Measurements from ENCODE around the gene PHF19.

The PHF19 gene

DNA sequence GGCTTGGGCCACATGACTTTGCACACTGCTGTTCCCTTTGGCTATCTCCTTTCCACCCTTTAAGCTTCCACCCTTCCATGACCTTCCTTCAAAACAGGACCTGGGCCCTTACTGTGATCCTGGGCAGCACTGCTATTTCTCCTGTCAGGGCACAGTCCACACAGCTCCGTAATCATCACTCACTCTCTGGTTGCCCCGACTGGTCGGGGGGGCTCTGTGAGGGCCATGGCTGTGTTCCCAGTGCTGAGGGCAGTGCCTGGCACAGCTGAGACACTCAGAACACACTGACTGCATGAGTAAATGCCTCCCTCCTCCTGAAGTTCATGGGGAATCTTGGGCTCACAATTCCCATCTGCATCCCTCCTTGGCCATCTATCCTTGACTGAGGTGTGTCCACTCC is 37.4 kb upstream of the PHF19 start:
- in situ Hi-C loops (cut with HindIII; ENCODE audit: low sequenced_read_pairs): no loop called here

DNA sequence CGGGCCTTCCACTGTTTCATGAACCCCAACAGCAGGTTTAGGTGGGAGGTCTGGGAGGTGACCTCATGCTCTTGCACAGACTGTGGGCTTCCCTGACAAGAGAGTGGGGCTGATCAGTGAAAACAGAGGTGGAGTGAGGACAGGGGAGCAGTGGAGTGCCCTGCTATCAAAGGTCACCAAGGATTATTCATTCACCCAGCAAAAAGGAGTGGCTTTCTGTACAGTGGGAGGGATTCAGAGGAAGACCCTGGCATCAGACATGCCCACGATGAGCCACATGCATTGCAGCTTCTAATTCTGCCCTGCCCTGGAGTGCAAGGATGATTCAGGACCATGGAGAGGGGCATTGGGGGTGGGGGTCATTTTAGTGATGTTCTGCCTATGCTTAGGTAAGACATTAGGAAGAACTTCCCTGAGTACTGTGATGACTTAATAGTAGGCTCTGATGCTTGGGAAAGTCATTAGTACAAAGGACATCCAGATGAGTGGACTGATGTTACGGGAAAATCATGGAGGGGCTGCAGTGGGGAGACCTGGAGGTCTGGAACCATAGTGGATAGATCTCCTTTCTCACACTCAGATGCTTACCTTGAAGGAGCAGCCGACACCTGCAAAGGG is 36.8 kb upstream of the PHF19 start:
- in situ Hi-C loops (cut with HindIII; ENCODE audit: low sequenced_read_pairs): no loop called here

DNA sequence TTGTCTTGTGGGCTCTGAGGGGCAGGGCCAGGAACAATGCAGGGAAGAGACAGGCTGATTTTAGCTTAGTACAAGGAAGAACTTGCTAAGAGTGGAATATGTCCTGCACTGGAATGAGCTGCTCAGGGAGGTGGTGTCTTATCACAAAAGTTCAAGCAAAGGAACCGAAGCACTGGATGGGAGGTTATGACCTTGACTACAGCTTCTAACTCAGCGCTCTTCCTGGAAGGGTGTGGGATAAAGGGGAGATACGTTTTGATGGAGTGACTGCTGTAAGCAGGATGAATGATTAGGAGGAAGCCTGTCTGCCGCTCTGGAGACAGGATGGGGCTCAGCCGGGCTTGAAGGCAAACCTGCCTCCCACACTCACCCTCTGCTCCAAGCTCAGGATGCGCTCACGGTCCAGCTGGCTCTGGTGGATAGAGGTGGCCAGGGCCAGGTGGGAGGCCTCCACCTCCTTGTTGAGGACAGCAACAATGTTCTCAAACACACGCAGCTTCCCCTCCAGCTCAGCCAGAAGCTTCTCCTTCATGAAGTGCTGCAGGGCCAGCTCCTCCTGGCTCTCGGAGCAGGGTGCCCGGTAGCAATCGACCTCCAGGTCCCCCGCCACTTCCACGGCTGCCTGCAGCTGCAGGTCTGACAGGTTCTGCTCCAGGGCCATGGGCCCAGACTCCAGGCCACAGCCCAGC is 36.1 kb upstream of the PHF19 start:
- in situ Hi-C loops (cut with HindIII; ENCODE audit: low sequenced_read_pairs): no loop called here

DNA sequence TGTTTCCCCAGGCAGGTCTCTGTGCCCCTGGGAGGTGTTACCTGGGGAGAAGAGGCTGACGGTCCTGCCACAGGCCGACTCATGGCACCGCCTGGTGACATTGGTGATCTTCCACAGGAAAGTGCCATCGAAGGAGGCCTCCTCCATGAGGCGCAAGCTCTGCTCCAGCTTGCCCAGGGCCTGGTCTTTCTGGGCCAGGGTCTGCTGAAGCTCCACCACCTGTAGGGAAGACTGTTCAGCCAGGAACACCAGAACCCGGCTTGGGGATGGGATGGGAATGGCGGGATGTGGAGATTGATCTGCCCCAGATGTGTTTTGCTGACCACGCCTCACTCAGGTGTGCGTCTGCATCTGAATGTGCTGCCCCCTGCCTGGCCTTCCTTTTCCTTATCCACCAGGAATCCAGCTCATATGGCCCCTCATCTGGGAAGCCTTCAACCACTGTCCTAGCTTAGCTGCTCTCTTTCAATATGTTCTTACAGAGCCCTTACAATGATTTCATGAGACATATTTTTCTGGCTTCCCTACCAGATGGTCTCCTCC is 34.4 kb upstream of the PHF19 start:
- in situ Hi-C loops (cut with HindIII; ENCODE audit: low sequenced_read_pairs): no loop called here

DNA sequence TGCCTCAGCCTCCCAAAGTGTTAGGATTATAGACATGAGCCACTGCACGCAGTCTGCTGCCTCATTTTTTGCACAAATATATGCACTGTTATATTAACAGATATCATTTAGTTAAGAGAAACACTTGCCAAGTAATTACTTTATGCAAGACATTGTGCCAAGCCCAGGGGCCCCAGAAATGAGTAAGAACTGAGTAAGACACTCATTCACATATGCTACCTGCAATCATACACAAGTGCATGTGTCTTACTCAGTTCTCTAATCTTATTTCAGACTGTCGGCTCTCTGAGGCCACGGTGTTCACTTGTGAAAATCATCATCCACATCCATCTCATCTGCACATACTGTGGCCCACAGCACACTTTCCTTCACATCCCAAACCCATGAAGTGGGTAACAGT is 33.7 kb upstream of the PHF19 start:
- in situ Hi-C loops (cut with HindIII; ENCODE audit: low sequenced_read_pairs): no loop called here

- in situ Hi-C loops (cut with HindIII; ENCODE audit: low sequenced_read_pairs): no loop called here
Observed at GRCh38 chr9:120909904-120910303, 32.9 kb upstream of the PHF19 start.

- in situ Hi-C loops (cut with HindIII; ENCODE audit: low sequenced_read_pairs): no loop called here
Observed at GRCh38 chr9:120905315-120906164, 28.6 kb upstream of the PHF19 start.

GRCh38 chr9:120904978-120905301 is 28.0 kb upstream of the PHF19 start:
- in situ Hi-C loops (cut with HindIII; ENCODE audit: low sequenced_read_pairs): no loop called here

DNA sequence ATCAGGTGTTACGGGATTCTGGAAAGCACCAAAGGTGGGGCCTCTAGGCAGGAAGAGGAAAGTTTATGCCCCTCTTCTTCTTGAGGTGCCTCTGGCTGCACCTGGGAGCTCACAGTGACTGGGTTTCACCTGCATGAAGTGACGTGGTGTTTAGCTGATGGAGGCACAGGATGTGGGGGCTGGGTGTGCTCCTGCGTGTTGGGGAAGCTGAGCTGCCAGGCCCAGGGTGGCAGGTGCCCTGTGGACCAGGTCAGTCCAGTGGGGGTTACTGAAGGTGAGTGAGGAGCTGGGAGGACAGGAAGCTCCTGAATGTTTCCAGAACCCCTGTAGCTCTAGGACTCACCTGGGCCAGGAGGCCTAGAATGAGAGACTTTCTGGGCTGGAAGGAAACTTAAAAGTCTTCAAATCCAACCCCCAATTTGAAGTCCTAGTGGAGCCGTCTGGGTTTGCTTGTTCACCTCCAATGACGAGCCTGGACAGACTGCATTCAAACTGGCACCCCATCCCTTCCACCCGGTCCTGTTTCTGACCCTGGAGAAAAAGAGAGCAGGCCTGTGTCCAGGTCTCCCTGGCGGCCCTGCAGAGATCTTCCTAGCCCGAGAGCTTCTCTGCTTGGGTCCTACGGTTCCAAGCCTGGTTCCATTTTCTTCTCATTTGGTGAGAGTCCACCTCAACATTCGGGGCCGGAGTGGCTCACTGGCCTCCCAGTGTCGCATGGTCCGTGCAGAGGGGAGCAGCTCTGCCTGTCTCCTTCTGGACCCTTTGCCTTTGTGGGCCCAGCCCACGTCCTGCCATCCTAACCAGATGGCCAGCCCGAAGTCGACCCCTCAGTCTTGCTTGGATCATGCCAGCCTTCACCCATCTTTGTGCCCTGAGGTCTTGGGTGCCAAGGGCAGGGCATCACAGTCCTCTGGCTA is 27.3 kb upstream of the PHF19 start:
- in situ Hi-C loops (cut with HindIII; ENCODE audit: low sequenced_read_pairs): no loop called here

DNA sequence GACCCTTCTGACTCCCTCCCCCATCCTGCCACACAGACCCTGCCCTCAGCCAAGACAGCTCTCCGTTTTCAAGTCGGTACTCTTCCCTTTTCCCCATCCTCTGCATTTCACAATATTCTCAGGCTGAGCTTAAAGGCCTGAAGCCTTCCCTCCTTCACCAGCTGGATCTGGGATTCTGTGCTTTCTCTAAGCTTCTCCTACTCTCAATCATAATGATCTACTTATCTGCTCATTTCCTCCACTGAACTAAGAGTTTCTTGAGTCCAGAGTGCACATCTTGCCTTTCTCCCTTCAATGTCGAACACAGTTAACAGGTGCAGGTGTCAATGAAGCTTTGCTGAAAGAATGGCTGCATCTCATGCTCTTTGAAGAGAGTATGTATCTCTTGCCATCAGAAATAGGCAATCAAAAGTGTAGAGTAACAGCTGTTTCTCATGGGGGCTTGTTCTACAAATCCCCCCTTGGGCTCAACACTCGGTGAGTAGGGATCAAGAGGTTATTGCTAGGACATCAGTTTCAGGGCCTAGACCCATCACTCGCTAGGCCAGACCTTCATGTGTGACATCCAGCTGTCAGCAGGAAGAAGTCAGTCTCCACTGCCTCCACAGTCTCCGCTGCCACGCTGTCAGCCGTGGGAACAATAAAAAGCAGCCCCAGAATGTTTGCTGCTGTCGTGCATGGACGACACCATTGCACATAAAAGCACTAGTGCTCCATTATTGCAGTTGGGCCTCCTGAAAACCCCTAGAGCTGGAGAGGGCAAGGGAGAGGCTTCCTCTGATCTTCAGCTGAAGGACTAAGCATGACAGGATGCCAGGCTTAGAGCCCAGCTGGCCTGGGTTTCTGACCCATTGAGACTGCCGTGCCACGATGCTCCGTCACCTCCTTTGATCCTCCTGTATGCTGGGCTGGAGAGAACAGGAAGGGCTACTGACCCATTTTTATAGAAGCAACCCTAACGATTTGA is 25.9 kb upstream of the PHF19 start:
- in situ Hi-C loops (cut with HindIII; ENCODE audit: low sequenced_read_pairs): no loop called here

- in situ Hi-C loops (cut with HindIII; ENCODE audit: low sequenced_read_pairs): no loop called here
Observed at GRCh38 chr9:120901755-120902568, 25.0 kb upstream of the PHF19 start.

- in situ Hi-C loops (cut with HindIII; ENCODE audit: low sequenced_read_pairs): no loop called here
Observed at GRCh38 chr9:120900824-120901223, 23.8 kb upstream of the PHF19 start.

GRCh38 chr9:120899490-120900068 is 22.6 kb upstream of the PHF19 start:
- in situ Hi-C loops (cut with HindIII; ENCODE audit: low sequenced_read_pairs): no loop called here

DNA sequence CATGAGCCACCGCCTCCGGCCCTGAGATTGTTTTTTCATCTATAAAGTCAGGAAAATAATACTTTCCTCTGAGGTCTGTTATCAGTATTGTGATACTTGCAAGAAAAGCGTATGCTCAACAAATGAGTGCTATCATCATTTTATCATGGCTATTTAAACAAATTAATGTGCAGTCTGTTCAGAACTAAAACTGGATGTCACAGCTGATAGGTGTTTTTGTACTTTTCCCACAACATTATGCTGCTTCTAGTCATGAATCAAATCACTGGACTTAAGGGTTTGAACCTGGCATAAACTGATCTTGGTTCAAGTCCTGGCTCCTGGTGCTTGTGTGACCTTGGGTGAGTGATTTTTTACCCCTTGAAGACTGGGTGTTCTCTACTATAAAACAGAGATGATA is 21.4 kb upstream of the PHF19 start:
- in situ Hi-C loops (cut with HindIII; ENCODE audit: low sequenced_read_pairs): no loop called here

DNA sequence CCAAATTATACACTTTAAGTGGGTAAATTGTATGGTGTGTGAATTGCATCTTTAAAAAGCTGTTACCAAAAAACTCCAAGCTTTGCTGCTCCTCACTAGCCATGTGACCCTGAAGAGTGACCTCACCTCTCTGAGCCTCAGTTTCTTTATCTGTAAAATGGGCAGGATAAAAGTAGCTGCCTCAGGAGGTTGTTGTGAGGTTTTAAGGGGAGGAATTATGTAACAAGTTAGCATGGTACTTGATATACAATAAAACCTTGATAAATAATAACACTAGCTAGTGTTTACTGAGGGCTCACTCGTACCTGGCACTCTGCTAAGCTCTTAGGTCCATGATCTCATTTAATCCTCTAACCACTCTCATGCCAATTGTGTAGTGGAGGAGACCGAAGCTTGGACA is 19.0 kb upstream of the PHF19 start:
- in situ Hi-C loops (cut with HindIII; ENCODE audit: low sequenced_read_pairs): no loop called here

DNA sequence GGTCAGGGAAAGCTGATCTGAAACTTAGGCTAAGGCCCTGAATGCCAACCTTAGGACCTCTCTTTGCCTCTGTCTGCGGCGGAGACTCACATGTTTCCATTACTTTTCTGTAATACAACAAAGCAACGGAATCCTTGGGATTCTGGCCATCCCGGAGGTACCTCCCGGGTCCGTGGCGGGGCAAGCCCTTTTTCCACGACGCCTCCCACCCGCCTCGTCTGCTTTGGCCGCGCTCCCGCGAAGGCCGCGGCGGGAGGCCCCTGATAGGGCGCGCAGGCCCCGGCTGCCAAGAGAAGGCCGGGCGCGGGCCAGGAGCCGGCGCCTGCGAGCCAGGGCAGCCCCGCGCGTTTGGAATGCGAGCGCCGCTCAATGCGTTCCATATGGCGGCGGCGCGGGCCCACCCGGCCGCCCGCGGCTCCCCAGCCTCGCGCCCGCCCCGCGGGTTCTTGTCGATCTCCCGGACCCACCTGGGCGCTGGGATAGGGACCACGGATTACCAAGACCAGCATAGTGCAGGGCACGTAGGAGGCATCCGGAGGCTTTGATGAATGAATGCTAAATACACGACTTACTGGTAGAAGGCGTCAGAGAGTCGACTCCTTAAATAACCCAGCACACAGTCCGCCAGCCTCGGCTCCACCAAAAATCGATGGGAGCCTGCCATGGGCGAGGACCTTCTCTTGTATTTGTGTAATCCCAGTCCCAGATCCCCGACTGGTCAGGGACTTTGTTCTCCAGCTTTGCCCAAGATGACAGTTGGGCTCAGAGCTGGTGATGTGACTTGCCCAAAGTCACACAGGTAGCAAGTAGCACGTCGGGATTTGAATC is 17.5 kb upstream of the PHF19 start:
- in situ Hi-C loops (cut with HindIII; ENCODE audit: low sequenced_read_pairs): no loop called here

DNA sequence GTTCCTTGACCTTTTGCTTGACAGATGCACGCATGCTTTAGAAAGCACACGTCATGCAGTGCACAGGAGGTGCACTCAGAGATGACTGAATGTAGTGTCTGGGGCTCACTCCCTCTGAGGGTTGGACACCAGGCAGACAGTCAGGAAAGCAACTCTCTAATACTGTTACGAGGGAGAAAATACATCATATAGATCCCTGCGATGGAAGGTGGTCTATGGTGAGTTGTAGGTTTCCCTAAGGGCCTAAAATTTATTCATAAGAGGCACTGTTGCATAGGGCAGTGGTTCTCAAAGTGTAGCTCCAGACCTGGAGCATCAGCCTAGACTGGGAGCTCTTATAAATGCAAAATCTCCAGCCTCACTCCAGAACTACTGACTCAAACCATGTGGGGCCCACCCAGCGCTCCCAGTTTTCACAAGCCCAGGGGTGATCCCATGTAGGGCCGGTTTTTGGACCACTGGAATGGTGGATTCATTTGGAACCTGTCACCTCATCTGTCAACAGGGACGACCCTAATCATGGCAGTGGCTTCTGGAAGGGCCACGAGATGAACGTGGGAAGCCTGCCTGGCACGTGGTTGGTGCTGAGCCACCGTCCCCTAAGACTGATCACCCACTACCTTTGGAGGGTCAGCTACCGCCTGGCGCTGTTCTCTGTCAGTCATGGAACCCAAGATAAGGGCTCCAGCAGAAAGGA is 16.8 kb upstream of the PHF19 start:
- in situ Hi-C loops (cut with HindIII; ENCODE audit: low sequenced_read_pairs): no loop called here
